Naive thymus-derived CD8-positive, alpha-beta T cell (primary cell): ENCODE results near the gene EFS. TPM values are rescaled to one million over a fixed set of nuclear protein-coding genes. Genes with fewer than 3 reads are reported as not detected.
A peak's percentile ranks its signal among the peaks of the same experiment; 100 is the strongest.

Experiments used
- ATAC-seq, 2 donors: fragments of 150-1000 bp; cut with Tn5 transposase in 1 of 2; sonication (Bioruptor Pico), chemical (Tn5 transposase) in 1 of 2; 1 replicate in 1 of 2; 2 replicates in 1 of 2; pipeline ENCODE4 v1.10.0; 2021; ENCODE audit warnings: mild to moderate bottlenecking in 2 of 2, moderate library complexity in 2 of 2
- POLR2A ChIA-PET: fragments of 350-600 bp; sonication (Branson Sonifier 250); formaldehyde crosslinking; loops from one replicate; lab custom pipeline; 2021; ENCODE audit warnings: antibody characterized with exemption; lab: Charles Lee
- DNase-seq, 10 donors: peaks; one replicate each; pipeline versions ENCODE4 v3.0.0 to v3.0.0-alpha.2; 2020 to 2022
- H3K27ac Mint-ChIP-seq, 10 donors: one replicate each; pipeline ENCODE4 v1.8.0; 2020 to 2022; ENCODE audit warnings: mild to moderate bottlenecking in 10 of 10, mixed read lengths in 10 of 10, moderate library complexity in 4 of 10, inconsistent platforms in 1 of 10
- H3K27me3 Mint-ChIP-seq, 5 donors: one replicate each; pipeline ENCODE4 v1.8.0; 2021 to 2022; ENCODE audit warnings: mixed read lengths in 5 of 5
- H3K36me3 Mint-ChIP-seq, 3 donors: one replicate each; pipeline ENCODE4 v1.8.0; 2020 to 2022; ENCODE audit warnings: mixed read lengths in 3 of 3, mild to moderate bottlenecking in 2 of 3, inconsistent platforms in 1 of 3
- H3K4me1 Mint-ChIP-seq, 4 donors: one replicate each; pipeline ENCODE4 v1.8.0; 2021 to 2022; ENCODE audit warnings: mixed read lengths in 4 of 4
- H3K4me3 Mint-ChIP-seq, 10 donors: one replicate each; pipeline ENCODE4 v1.8.0; 2020 to 2022; ENCODE audit warnings: mild to moderate bottlenecking in 10 of 10, mixed read lengths in 10 of 10, moderate library complexity in 6 of 10, inconsistent platforms in 1 of 10
- H3K9me3 Mint-ChIP-seq, 9 donors: one replicate each; pipeline ENCODE4 v1.8.0; 2020 to 2022; ENCODE audit warnings: mixed read lengths in 9 of 9, mild to moderate bottlenecking in 3 of 9, inconsistent platforms in 1 of 9, moderate library complexity in 1 of 9
- polyA plus RNA-seq, 3 donors: library from polyadenylated mRNA; unstranded; fragments of 300-500 nt; fragmentation: Illumina TruSeq; gene quantifications; one replicate each; pipeline ENCODE4 v1.2.3, GENCODE V29; 2021
- total RNA-seq, 8 experiments: library from RNA in 2 of 8; stranded (reverse) in 2 of 8; gene quantifications; one replicate each; pipeline ENCODE4 v1.2.3 and lab custom pipeline; 2021 to 2026

Gene EFS
- total and polyA plus RNA-seq, 5 experiments from 2014 or later: not detected

DNA sequence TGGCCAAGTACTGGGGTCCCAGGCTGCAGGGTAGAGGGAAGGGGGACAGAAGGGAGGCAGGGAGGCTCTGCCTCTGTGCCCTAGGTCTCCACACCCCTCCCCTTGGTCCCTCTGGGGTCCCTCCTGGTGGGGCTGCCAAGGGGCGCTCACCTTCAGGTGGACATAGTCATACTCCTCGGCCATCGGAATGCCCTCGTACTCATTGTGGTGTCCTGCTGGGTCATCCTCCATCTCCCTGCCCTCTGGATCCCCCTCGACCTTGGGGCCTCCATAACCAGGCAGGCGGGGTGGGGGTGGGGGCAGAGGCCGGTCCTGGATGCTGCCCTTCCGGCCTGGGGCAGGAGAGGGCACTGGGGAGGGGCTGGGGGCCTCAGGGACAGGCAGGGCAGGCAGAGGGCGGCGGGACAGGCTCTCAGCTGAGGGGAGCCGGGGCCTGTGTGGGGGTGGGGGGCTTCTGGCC, 5.8 kb downstream of the EFS start:
- no peak for DNase-seq
- ATAC-seq: no peak
- no peak overlapping the region for H3K4me3 Mint-ChIP-seq
- H3K27ac Mint-ChIP-seq: no peak overlapping the region
- no peaks in the 10 kb centered on the region for H3K9me3 Mint-ChIP-seq
- no peaks in the 10 kb centered on the region for H3K36me3 Mint-ChIP-seq
- no peaks in the 10 kb centered on the region for H3K4me1 Mint-ChIP-seq
- H3K27me3 Mint-ChIP-seq: peaks cover 3 to 24% (median 7%) of the 10 kb centered on the region in 5 donors
- POLR2A ChIA-PET: interaction anchor here (1.6 kb wide), 1 partner anchor 38 kb away, joined by 5 read pairs; the partner anchor contains the start of gene PABPN1

DNA sequence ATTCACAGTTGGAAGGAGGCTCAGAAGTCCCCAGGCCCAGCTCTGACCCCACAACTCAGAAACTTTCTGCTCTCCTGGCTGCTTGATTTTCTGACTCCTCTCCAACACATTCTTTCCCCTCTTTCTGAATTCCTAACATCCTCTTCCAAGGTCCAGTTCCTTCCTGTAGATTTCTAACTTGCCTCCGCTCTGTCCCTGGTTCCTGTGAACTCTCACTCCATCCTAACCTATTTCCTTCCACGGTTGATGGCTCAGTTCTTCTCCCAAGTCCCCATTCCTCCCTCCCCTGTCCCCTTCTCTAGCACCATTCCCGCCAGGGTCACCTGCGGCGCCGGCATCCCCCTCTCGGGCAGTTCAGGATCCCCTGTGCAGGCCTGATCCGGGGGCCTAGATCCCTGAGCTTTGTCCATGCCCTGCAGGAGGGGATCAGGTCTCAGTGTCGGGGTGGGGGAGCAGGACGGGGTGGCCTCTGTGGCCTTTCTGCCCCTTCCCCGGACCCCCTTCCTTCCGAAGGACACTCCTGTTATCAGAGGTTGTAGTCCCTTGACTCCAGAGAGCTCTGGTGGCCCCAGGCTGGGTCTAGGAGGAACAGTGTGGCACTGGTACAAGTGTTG, 6.3 kb downstream of the EFS start:
- H3K4me1 Mint-ChIP-seq: peaks cover 0 to under 1% (median under 1%) of the 10 kb centered on the region in 4 donors
- peaks cover 0 to 27% (median 4%) of the 10 kb centered on the region in 5 donors for H3K27me3 Mint-ChIP-seq
- ATAC-seq: no peak
- no peak overlapping the region for H3K4me3 Mint-ChIP-seq
- H3K9me3 Mint-ChIP-seq: no peaks in the 10 kb centered on the region
- POLR2A ChIA-PET: no interaction called here
- no peaks in the 10 kb centered on the region for H3K36me3 Mint-ChIP-seq
- no peak overlapping the region for H3K27ac Mint-ChIP-seq
- DNase-seq: no peak

DNA sequence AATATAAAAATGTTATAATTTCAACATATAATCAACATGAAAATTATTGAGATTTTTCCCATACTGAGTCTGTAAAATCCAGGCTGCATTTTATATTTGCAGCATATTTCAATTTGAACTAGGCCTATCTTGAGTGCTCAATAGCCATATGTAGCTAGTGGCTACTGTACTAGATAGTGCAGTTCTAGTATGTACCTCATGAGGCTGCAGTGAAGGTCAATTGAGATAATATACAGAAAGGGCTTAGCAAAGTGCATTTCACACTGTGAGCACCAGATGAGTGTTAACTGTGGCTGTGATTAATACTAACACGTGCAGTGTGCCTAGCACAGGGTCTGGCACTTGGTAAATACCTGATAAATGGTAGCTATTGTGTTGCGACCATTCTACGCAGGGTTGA, 6.9 kb downstream of the EFS start:
- Mint-ChIP-seq H3K36me3 (no peaks in the 10 kb centered on the region), H3K4me1 (peaks cover 4 to 6% (median 5%) of the 10 kb centered on the region in 4 donors), H3K4me3 (no peak overlapping the region), H3K27ac (no peak overlapping the region), H3K27me3 (peaks cover 0 to 31% (median 4%) of the 10 kb centered on the region in 5 donors), H3K9me3 (no peaks in the 10 kb centered on the region)
- POLR2A ChIA-PET: no interaction called here
- DNase-seq: no peak
- ATAC-seq: no peak

DNA sequence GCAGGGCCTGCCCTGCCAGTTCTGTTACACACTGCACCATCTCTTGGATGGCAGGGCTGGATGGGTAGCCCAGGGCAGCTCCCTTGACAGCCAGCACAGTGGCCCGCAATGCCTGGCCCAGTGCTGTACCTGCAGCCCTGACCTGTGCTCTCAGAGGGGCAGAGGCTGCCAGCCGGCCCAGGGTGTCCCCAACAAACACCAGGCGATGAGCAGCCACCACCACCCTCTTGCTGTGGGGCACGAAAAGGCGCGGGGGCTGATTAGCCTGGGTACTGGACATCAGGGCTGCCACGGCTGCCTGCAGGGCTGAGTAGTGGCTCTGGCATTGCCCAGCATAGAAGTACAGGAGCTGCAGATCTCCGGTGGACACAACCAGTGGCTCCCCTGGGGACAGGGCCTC, 7.7 kb downstream of the EFS start:
- POLR2A ChIA-PET: no interaction called here
- H3K27ac Mint-ChIP-seq: no peak overlapping the region
- DNase-seq: no peak
- ATAC-seq: no peak
- H3K27me3 Mint-ChIP-seq: peaks cover 0 to 35% (median 4%) of the 10 kb centered on the region in 5 donors
- H3K9me3 Mint-ChIP-seq: no peaks in the 10 kb centered on the region
- H3K36me3 Mint-ChIP-seq: no peaks in the 10 kb centered on the region
- peaks cover 7 to 10% (median 9%) of the 10 kb centered on the region in 4 donors for H3K4me1 Mint-ChIP-seq
- no peak overlapping the region for H3K4me3 Mint-ChIP-seq

DNA sequence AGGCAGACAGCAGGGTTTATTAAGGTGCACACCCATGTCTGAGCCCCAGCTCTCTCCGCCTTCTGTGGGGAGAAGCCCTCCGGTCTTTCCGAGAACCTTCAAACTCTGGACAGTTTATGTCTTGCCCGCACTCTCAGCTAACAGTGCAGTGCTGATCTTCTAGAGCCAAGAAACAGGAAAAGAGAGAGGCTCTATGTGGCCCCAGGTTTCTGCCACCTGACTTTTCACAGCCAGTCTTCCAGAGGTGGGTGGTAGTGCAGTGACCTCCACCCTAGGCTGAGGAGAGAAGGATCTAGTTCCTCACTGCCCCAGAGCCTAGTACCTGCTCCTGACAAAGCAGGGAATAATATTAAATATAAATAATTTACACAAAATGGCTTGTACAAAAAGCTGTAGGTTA, 8.3 kb downstream of the EFS start:
- POLR2A ChIA-PET: no interaction called here

DNA sequence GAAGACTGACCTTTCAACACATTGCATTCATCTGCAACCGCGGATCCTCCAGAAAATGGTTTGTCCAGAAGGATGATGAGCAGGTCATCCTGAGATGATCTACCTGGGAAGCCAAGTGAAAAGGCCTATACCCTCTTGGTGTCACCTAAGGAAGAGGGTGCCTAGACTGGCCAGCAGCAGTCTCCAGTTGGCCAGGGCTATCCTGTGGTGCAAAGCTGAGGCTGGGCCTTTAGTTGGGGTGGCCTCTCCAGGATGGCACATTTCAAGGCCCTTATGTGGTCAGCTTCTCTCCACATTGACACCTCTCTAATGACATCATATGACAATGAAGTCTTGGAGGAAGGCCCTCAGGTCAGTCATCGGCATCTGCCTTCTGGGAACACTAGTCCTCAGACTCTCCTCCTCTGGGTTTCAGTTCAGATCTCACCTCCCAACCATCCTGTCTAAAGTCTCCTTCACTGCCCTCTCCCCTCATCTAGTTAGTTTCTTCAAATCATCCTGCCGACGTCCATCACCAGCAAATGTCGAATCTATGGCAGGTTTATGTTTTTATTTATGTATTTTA, 9.0 kb downstream of the EFS start:
- Mint-ChIP-seq H3K36me3 (no peaks in the 10 kb centered on the region), H3K9me3 (no peaks in the 10 kb centered on the region), H3K4me3 (no peak overlapping the region), H3K4me1 (peaks cover 10 to 17% (median 15%) of the 10 kb centered on the region in 4 donors), H3K27me3 (peaks cover 3 to 40% (median 6%) of the 10 kb centered on the region in 5 donors), H3K27ac (peak overlapping the region in 1 of 10 donors; percentile 35)
- POLR2A ChIA-PET: no interaction called here
- no peak for ATAC-seq
- no peak for DNase-seq

More for the DNA sequence above, 8.3 kb downstream of the EFS start:
- Mint-ChIP-seq H3K27me3 (peaks cover 0 to 35% (median 4%) of the 10 kb centered on the region in 5 donors), H3K4me3 (no peak overlapping the region), H3K4me1 (peaks cover 7 to 10% (median 9%) of the 10 kb centered on the region in 4 donors), H3K36me3 (no peaks in the 10 kb centered on the region), H3K27ac (no peak overlapping the region), H3K9me3 (no peaks in the 10 kb centered on the region)
- no peak for DNase-seq
- no peak for ATAC-seq

DNA sequence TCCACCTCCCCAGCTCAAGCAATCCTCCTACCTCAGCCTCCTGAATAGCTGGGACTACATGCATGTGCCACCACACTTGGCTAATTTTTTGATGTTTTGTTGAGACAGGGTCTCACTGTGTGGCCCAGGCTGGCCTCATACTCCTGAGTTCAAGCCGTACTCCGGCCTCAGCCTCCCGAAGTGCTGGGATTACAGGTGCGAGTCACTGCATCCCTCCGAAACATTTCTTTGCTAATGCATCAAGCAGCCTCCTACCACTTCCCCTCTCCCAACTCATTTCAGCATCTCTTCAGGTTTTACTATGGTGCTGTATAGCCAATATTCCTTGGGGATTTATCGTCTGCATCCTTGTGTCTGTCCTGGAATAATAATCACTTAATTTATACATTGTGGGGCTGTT, 10.0 kb downstream of the EFS start:
- H3K4me3 Mint-ChIP-seq: no peak overlapping the region
- POLR2A ChIA-PET: interaction anchor here (4.5 kb wide), 1 partner anchor 34 kb away, joined by 25 read pairs; the partner anchor contains the start of gene PABPN1

DNA sequence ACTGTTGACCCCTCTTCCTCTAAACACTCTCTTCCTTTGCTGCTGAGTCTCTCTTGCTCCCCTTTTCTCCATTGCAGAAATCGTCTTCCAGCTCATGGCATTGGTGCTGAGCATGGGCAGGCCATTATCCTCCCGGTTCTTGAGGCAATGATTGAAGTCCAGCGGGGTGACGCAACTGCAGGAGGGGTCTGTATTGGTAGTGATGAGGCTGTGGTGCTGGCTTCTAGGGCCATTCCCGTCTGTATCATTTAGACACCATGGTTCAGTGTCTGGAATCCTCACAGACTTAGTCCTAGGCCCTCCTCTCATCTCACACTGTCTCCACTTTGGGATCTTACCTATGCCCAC, 11.6 kb downstream of the EFS start:
- DNase-seq (no peak), ATAC-seq (no peak)
- peaks cover 3 to 51% (median 12%) of the 10 kb centered on the region in 5 donors for H3K27me3 Mint-ChIP-seq
- peaks cover 15 to 21% (median 17%) of the 10 kb centered on the region in 4 donors for H3K4me1 Mint-ChIP-seq
- POLR2A ChIA-PET: interaction anchor here (4.5 kb wide), 1 partner anchor 32 kb away, joined by 25 read pairs; the partner anchor contains the start of gene PABPN1
- peak overlapping the region; percentile 75 to 91 (median 86) for H3K4me3 Mint-ChIP-seq
- peak overlapping the region in 8 of 10 donors; percentile 9 to 83 (median 53) for H3K27ac Mint-ChIP-seq
- H3K36me3 Mint-ChIP-seq: peaks cover 0 to 4% (median 0%) of the 10 kb centered on the region in 3 donors
- H3K9me3 Mint-ChIP-seq: no peaks in the 10 kb centered on the region

More for the DNA sequence above, 10.0 kb downstream of the EFS start:
- ATAC-seq: no peak
- Mint-ChIP-seq H3K36me3 (peaks cover 0 to 4% (median 0%) of the 10 kb centered on the region in 3 donors), H3K27ac (no peak overlapping the region), H3K27me3 (peaks cover 3 to 48% (median 12%) of the 10 kb centered on the region in 5 donors), H3K4me1 (peaks cover 15 to 21% (median 16%) of the 10 kb centered on the region in 4 donors), H3K9me3 (no peaks in the 10 kb centered on the region)
- no peak for DNase-seq

DNA sequence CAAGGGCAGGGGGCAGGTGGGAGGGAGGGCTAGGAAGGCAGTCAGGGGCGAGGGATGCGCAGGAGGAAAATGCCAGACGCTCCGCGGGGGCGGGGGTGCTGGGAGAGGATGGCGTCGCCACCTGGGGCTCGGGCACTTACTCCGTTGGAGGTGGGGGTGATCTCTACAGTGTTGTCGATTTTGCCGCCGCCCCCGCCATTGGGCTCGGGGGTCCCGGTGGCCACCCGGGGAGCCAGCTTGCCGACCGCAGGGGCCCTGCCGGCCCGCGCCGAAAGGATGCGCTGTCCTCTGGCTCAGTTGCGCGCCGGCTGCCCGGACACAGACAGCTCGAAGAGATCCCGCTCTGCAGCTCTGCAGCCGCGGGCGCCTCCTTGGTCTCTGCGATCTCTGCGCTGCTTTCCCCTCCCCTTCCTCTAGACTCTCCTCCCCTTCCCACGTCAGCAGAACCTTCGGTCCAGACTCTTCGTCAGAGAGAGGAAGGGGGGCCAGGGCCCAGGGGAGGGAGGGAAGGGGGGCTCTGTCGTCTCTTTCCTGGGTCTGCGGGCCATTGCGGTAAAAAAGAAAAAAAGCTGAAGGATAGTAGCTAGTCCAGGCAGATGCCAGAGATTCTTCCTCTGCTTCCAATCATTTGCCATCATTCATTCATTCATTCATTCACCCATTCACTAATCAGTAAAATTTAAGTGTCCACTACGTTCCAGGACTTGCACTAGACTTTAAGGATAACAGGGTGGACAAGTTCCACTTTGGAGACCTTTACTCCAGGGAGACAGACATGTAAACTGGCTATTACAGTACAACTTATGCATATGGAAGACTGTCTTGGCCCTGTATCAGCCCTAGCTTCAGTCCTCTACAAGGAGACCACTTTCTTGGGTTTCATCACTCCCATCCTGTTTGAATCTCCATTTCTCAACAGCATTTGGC, 12.2 kb downstream of the EFS start, which contains the start of gene SLC22A17:
Gene SLC22A17, minus strand, starts transcription at position 382 of the 927 bp plus-strand sequence.
- peaks cover 3 to 51% (median 12%) of the 10 kb centered on the region in 5 donors for H3K27me3 Mint-ChIP-seq
- ATAC-seq (peak; percentile 93 to 95), DNase-seq (peak; percentile 38 to 83 (median 70))
- H3K36me3 Mint-ChIP-seq: peaks cover 0 to 4% (median 0%) of the 10 kb centered on the region in 3 donors
- H3K4me3 Mint-ChIP-seq: peak within 1 kb of the TSS; percentile 75 to 91 (median 86)
- no peaks in the 10 kb centered on the region for H3K9me3 Mint-ChIP-seq
- POLR2A ChIA-PET: interaction anchor here (1.0 to 4.5 kb wide), 3 partner anchors 9 to 31 kb away, joined by 3 to 25 read pairs (median 3); partner anchors contain the start of gene PABPN1
- H3K4me1 Mint-ChIP-seq: peaks cover 15 to 21% (median 18%) of the 10 kb centered on the region in 4 donors
- H3K27ac Mint-ChIP-seq: peak within 1 kb of the TSS in 8 of 10 donors; percentile 41 to 90 (median 78)

DNA sequence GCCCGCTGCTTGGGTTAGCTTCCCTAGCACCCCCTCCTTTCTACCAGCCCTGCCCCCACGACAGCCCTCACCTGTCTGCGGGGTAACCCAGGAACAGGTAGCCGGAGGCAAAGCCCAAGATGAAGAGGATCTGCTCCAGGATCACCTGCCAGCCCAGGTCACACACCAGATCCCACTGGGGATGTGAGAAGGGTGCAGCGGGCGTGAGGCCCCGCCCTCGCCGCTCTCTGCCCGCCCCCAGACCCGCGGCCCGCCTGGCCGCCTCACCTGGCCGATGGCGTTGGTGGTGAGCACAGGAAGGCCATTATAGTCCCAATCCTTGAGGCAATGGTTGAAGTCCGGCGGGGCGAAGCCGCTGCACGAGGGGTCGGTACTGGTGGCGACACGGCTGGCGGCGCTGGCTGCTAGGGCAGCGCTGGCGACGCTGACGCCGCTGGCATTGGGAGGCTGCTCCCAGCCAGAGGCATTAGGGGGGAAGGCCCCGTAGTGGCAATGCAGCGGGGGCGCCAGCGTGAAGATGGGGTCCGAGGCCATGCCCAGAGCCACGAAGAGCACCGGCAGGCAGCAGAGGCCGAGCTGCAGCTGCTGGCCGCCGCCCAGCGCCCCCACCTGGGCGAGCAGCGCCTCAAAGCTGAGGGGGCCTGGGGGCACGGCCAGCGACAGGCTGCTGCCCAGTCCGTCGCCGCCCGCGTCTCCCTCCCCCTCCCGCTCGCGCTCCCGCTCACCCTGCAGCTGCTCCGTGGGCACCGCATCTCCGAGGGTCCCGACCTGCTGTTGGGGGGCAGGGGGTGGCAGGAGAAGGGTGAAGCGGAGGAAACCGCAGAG, 13.1 kb downstream of the EFS start:
- POLR2A ChIA-PET: interaction anchor here (1.0 to 4.5 kb wide), 3 partner anchors 10 to 30 kb away, joined by 3 to 25 read pairs (median 3); partner anchors contain the start of gene PABPN1
- H3K27ac Mint-ChIP-seq: peak overlapping the region in 5 of 10 donors; percentile 7 to 75 (median 58)
- ATAC-seq: peak; percentile 6 to 45
- H3K4me1 Mint-ChIP-seq: peaks cover 15 to 21% (median 18%) of the 10 kb centered on the region in 4 donors
- H3K9me3 Mint-ChIP-seq: no peaks in the 10 kb centered on the region
- H3K36me3 Mint-ChIP-seq: peaks cover 0 to 4% (median 0%) of the 10 kb centered on the region in 3 donors
- peak overlapping the region; percentile 75 to 91 (median 86) for H3K4me3 Mint-ChIP-seq
- H3K27me3 Mint-ChIP-seq: peaks cover 3 to 51% (median 12%) of the 10 kb centered on the region in 5 donors
- peak in 3 of 10 donors; percentile 8 to 20 (median 12) for DNase-seq

DNA sequence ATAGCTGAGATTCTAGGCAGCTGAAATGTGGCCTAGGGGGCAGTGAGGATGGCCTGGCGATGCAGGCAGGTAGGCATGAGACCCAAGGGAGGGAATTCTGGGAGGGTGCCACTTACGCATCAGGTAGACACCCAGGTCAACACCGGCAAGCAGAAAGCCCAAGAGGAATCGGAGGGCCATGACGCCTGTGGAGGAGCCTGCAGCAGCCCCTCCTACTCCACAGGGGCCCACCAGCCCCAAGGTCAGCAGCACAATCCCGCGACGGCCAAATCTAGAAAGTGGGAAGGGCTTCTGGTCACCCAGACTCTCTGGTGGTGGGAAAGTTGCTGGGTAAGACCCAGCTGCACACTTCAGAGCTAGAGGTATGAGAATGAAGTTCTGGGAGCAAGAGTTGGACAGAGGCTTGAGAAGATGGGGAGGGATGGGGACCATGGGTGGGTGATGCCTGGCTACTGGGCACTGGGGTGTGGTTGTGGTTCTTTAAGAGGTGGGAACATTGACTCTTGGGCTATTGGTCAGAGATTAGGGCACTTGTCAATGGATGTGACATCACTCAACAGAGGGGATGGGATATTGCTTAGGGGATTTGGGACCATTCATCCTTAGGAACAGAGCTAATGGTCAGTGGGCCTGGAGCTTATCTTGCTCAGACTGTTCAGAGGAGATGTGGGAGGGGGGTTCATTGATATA, 15.7 kb downstream of the EFS start:
- Mint-ChIP-seq H3K27ac (peak overlapping the region in 2 of 10 donors; percentile 2 to 42), H3K4me3 (peak overlapping the region in 3 of 10 donors; percentile 4 to 45 (median 12)), H3K36me3 (peaks cover 0 to 4% (median 0%) of the 10 kb centered on the region in 3 donors), H3K9me3 (no peaks in the 10 kb centered on the region), H3K4me1 (peaks cover 15 to 21% (median 18%) of the 10 kb centered on the region in 4 donors), H3K27me3 (peaks cover 0 to 38% (median 12%) of the 10 kb centered on the region in 5 donors)
- POLR2A ChIA-PET: interaction anchor here (0.7 kb wide), 1 partner anchor 16 kb away, joined by 3 read pairs; no protein-coding TSS in a partner anchor
- DNase-seq (no peak), ATAC-seq (no peak)
